PC-9 (cell line): ENCODE measurements around the gene TMEM63B. TPM values are rescaled to one million over a fixed set of nuclear protein-coding genes. Genes with fewer than 3 reads are reported as not detected.

Experiments
- BruUV-seq: library from RNA; stranded (reverse); fragments of 400-500 nt; replicated peaks from 2 replicates; lab custom pipeline; 2021; lab: Mats Ljungman, UMichigan
- CTCF ChIA-PET: fragments of 300-600 bp; sonication (Branson Sonifier 250); formaldehyde crosslinking; loops from one replicate; lab custom pipeline; 2022; ENCODE audit warnings: antibody characterized with exemption; lab: Charles Lee
- POLR2A ChIA-PET: fragments of 300-600 bp; sonication (Branson Sonifier 250); formaldehyde crosslinking; loops from one replicate; lab custom pipeline; 2022; ENCODE audit warnings: antibody characterized with exemption; ENCODE audit not compliant: unreplicated experiment; lab: Charles Lee
- DNase-seq, 2 experiments: peaks; one replicate each; pipeline versions ENCODE4 v3.0.0 to v3.0.0-alpha.2; 2015 to 2022; ENCODE audit warnings: mixed read lengths in 1 of 2
- H2AFZ ChIP-seq: fragments of 200-600 bp; sonication (generic); 2 replicates; pipeline ENCODE4 v1.8.1; 2017; ENCODE audit warnings: antibody characterized with exemption
- H3F3A ChIP-seq: fragments of 200-600 bp; sonication (generic); 2 replicates; pipeline ENCODE4 v1.8.1; 2017; ENCODE audit warnings: antibody characterized with exemption, mild to moderate bottlenecking, low read depth; ENCODE audit not compliant: insufficient read depth
- H3K27ac ChIP-seq: fragments of 200-600 bp; sonication (generic); 2 replicates; pipeline ENCODE4 v1.6.1; 2016; ENCODE audit warnings: mixed run types
- H3K27me3 ChIP-seq: fragments of 200-600 bp; sonication (generic); 2 replicates; pipeline ENCODE4 v1.6.1; 2016; ENCODE audit warnings: low read depth, mixed run types; ENCODE audit not compliant: insufficient read depth
- H3K36me3 ChIP-seq: fragments of 200-600 bp; sonication (generic); 2 replicates; pipeline ENCODE4 v1.6.1; 2016; ENCODE audit warnings: low read depth, mixed run types
- H3K4me1 ChIP-seq: fragments of 200-600 bp; sonication (generic); replicated peaks from 2 replicates; pipeline ENCODE4 v1.6.1; 2016; ENCODE audit warnings: mixed run types; ENCODE audit not compliant: insufficient read depth
- H3K4me2 ChIP-seq: fragments of 200-600 bp; sonication (generic); 2 replicates; pipeline ENCODE4 v1.6.1; 2017; ENCODE audit warnings: mixed run types
- H3K4me3 ChIP-seq: fragments of 200-600 bp; sonication (generic); 2 replicates; pipeline ENCODE4 v1.6.1; 2016; ENCODE audit warnings: mixed run types
- H3K79me2 ChIP-seq: fragments of 200-600 bp; sonication (generic); 2 replicates; pipeline ENCODE4 v1.6.1; 2017; ENCODE audit warnings: low read depth, mixed run types
- H3K9me2 ChIP-seq: fragments of 200-600 bp; sonication (generic); 2 replicates; pipeline ENCODE4 v1.8.1; 2017; ENCODE audit warnings: mild to moderate bottlenecking; ENCODE audit not compliant: insufficient read depth
- H3K9me3 ChIP-seq: fragments of 200-600 bp; sonication (generic); 2 replicates; pipeline ENCODE4 v1.8.1; 2016; ENCODE audit warnings: low read depth; ENCODE audit not compliant: insufficient read depth
- H4K20me1 ChIP-seq: fragments of 200-600 bp; sonication (generic); 2 replicates; pipeline ENCODE4 v1.8.1; 2017; ENCODE audit not compliant: insufficient read depth
- EZH2 ChIP-seq: fragments of 200-600 bp; sonication (generic); IDR thresholded peaks from 2 replicates; pipeline ENCODE4 v1.8.0; 2017; ENCODE audit warnings: antibody characterized with exemption, low read depth
- intact Hi-C: fragments of 100-400 bp; cut with micrococcal nuclease; formaldehyde crosslinking; loops from one replicate; pipeline ENCODE4 v1.10.0; 2022; ENCODE audit not compliant: unreplicated experiment
- total RNA-seq: library from RNA; stranded (reverse); gene quantifications from 2 replicates; pipeline ENCODE4 v1.2.3, GENCODE V29; 2021
- TF ChIP-seq, protein P1 (sequence below): fragments of 200-600 bp; sonication (generic); conservative IDR thresholded peaks from 2 replicates; pipeline ENCODE4 v1.6.1; 2017; ENCODE audit warnings: mixed run types, antibody characterized with exemption, mild to moderate bottlenecking, moderate library complexity

Gene TMEM63B
- total RNA-seq, 1 experiment from 2014 or later: 38.5 TPM

DNA sequence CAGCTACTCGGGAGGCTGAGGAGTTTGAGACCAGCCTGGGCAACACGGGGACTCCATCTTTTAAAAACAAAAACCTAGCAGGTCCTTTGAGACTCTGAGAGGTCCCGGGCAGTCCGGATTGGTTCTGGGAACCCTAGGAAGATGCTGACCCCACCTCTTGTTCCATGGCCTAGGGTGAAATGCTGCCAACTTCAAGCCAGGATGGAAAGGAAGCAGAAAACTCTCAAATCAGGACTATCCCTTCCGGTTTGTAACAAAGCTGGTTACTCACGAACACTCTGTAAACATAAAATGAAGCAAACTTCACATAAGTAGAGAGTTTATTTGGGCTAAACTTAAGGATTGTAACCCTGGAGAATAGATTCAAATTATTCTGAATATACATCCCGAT lies 59.3 kb downstream of the TMEM63B start:
- no peak overlapping the region for H3K4me2 ChIP-seq
- no peaks in the 10 kb centered on the region for H3K79me2 ChIP-seq
- no peaks in the 10 kb centered on the region for H3K9me2 ChIP-seq
- no peak overlapping the region for H3K27ac ChIP-seq
- POLR2A ChIA-PET: no interaction called here
- H3K4me1 ChIP-seq: no peaks in the 10 kb centered on the region
- H2AFZ ChIP-seq: no peak overlapping the region
- no TSS peak for BruUV-seq
- DNase-seq: no peak
- CTCF ChIA-PET: interaction anchor here (0.6 kb wide), 1 partner anchor 283 kb away, joined by 4 read pairs; no protein-coding TSS in a partner anchor
- no peaks in the 10 kb centered on the region for H3K27me3 ChIP-seq
- intact Hi-C loops: no loop called here
- H3F3A ChIP-seq: no peaks in the 10 kb centered on the region
- H4K20me1 ChIP-seq: no peaks in the 10 kb centered on the region
- H3K36me3 ChIP-seq: no peaks in the 10 kb centered on the region
- TF ChIP-seq, protein P1, sequence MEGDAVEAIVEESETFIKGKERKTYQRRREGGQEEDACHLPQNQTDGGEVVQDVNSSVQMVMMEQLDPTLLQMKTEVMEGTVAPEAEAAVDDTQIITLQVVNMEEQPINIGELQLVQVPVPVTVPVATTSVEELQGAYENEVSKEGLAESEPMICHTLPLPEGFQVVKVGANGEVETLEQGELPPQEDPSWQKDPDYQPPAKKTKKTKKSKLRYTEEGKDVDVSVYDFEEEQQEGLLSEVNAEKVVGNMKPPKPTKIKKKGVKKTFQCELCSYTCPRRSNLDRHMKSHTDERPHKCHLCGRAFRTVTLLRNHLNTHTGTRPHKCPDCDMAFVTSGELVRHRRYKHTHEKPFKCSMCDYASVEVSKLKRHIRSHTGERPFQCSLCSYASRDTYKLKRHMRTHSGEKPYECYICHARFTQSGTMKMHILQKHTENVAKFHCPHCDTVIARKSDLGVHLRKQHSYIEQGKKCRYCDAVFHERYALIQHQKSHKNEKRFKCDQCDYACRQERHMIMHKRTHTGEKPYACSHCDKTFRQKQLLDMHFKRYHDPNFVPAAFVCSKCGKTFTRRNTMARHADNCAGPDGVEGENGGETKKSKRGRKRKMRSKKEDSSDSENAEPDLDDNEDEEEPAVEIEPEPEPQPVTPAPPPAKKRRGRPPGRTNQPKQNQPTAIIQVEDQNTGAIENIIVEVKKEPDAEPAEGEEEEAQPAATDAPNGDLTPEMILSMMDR: no peak
- no peak for TF ChIP-seq EZH2
- H3K4me3 ChIP-seq: no peak overlapping the region
- no peaks in the 10 kb centered on the region for H3K9me3 ChIP-seq

DNA sequence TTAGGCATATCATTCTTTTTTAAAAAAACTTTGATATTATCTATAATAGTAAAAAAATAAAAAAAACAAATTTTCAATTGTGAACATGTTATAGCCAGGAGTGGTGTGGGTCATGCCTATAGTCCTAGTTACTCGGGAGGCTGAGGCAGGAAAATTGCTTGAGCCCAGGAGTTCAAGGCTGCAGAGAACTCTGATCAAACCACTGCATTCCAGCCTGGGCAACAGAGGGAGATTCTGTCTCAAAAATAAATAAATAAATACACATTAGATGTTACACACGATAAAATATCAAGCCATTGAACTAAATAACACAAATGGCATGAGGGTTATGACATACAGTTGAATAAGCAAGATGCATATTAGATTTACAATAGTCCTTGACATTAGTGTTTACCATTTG lies 61.5 kb downstream of the TMEM63B start:
- no peak overlapping the region for H2AFZ ChIP-seq
- DNase-seq: no peak
- H3K4me2 ChIP-seq: no peak overlapping the region
- ChIA-PET POLR2A (interaction anchor here (0.7 kb wide), 1 partner anchor 578 kb away, joined by 5 read pairs; no protein-coding TSS in a partner anchor), CTCF (no interaction called here)
- no peaks in the 10 kb centered on the region for H3K9me2 ChIP-seq
- no peak overlapping the region for H3K4me3 ChIP-seq
- H3K79me2 ChIP-seq: no peaks in the 10 kb centered on the region
- no peak overlapping the region for H3K27ac ChIP-seq
- no peak for TF ChIP-seq EZH2
- TF ChIP-seq, protein P1: no peak
- H3K36me3 ChIP-seq: no peaks in the 10 kb centered on the region
- no peaks in the 10 kb centered on the region for H4K20me1 ChIP-seq
- no peaks in the 10 kb centered on the region for H3K4me1 ChIP-seq
- H3K27me3 ChIP-seq: no peaks in the 10 kb centered on the region
- no peaks in the 10 kb centered on the region for H3K9me3 ChIP-seq
- peaks cover 9% of the 10 kb centered on the region; the same call in 1 of the 2 replicates for H3F3A ChIP-seq
- BruUV-seq: no TSS peak
- intact Hi-C loops: no loop called here

DNA sequence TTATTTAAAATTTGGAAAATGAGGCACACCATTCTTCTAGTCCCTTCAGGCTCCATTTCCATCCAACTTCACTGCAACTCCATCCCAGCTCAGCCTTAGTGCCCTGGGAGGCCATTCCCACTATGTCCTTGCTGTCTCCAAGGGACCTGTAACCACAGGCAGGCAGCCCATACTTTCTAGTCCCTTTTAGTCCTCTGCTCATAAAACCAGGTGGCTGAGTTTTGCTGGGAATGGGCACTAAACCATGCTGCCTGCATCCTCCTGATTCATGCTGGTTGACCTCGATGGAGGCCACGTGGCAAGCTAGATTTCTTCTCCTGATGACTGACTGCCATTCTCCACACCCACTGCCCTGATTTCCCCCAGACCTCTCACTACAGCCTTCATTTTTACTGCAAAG lies 61.9 kb downstream of the TMEM63B start:
- no peak overlapping the region for H3K4me3 ChIP-seq
- DNase-seq: no peak
- no peaks in the 10 kb centered on the region for H3K9me3 ChIP-seq
- no peak overlapping the region for H2AFZ ChIP-seq
- no peaks in the 10 kb centered on the region for H3K79me2 ChIP-seq
- TF ChIP-seq, protein P1: no peak
- TF ChIP-seq EZH2: no peak
- H4K20me1 ChIP-seq: no peaks in the 10 kb centered on the region
- no peaks in the 10 kb centered on the region for H3K27me3 ChIP-seq
- H3F3A ChIP-seq: peaks cover 9% of the 10 kb centered on the region; the same call in 1 of the 2 replicates
- H3K4me1 ChIP-seq: no peaks in the 10 kb centered on the region
- no peak overlapping the region for H3K27ac ChIP-seq
- BruUV-seq: no TSS peak
- ChIA-PET CTCF (no interaction called here), POLR2A (interaction anchor here (0.6 kb wide), 1 partner anchor 1211 kb away, joined by 4 read pairs; no protein-coding TSS in a partner anchor)
- no peaks in the 10 kb centered on the region for H3K36me3 ChIP-seq
- H3K9me2 ChIP-seq: no peaks in the 10 kb centered on the region
- intact Hi-C loops: no loop called here
- no peak overlapping the region for H3K4me2 ChIP-seq
